CD4-positive, alpha-beta T cell treated with Interleukin-6 for 4 hours (primary cell): ENCODE data around the gene XRCC6.
"Not testable (repeated sequence)": the region's sequence is repeated elsewhere in the genome, so short reads cannot be mapped to it uniquely, and the experiment has no call there.

Source experiments
- DNase-seq: peaks from one replicate; pipeline ENCODE4 v3.0.0-alpha.2; 2020; ENCODE audit warnings: mixed read lengths

The XRCC6 gene

GRCh38 chr22:41621099-41621910, at the start of gene XRCC6:
Gene XRCC6 (plus strand): TSS chr22:41621295. CDS start chr22:41622005, 710 bp downstream.
- peak; percentile 100 for DNase-seq

GRCh38 chr22:41571786-41572185, 49.3 kb upstream of the XRCC6 start:
- DNase-seq, result no peak

GRCh38 chr22:41572305-41572704, 48.8 kb upstream of the XRCC6 start:
- not testable (repeated sequence) for DNase-seq

GRCh38 chr22:41573677-41574076, 47.4 kb upstream of the XRCC6 start:
- DNase-seq, result no peak

GRCh38 chr22:41574847-41575381, 46.2 kb upstream of the XRCC6 start:
- no peak for DNase-seq

- no peak for DNase-seq
Measured at GRCh38 chr22:41575533-41575932, 45.6 kb upstream of the XRCC6 start.

GRCh38 chr22:41576877-41577276, 44.2 kb upstream of the XRCC6 start:
- peak; percentile 44 for DNase-seq

GRCh38 chr22:41578114-41578513, 43.0 kb upstream of the XRCC6 start:
- no peak for DNase-seq

- DNase-seq, result no peak
Measured at GRCh38 chr22:41578818-41579217, 42.3 kb upstream of the XRCC6 start.

GRCh38 chr22:41579297-41579996, 41.6 kb upstream of the XRCC6 start:
- no peak for DNase-seq

- no peak for DNase-seq
Measured at GRCh38 chr22:41579997-41580355, 41.1 kb upstream of the XRCC6 start.

GRCh38 chr22:41582694-41583093, 38.4 kb upstream of the XRCC6 start:
- DNase-seq, result no peak

GRCh38 chr22:41584881-41585280, 36.2 kb upstream of the XRCC6 start:
- no peak for DNase-seq

- no peak for DNase-seq
Measured at GRCh38 chr22:41585898-41586297, 35.2 kb upstream of the XRCC6 start.

GRCh38 chr22:41587347-41587723, 33.8 kb upstream of the XRCC6 start:
- DNase-seq, result no peak

GRCh38 chr22:41589391-41590241, 31.5 kb upstream of the XRCC6 start, which contains the start of gene PMM1:
Gene PMM1 (minus strand): TSS chr22:41589840. CDS start chr22:41589805, 35 bp downstream.
- DNase-seq, result peak; percentile 100

- DNase-seq, result not testable (repeated sequence)
Measured at GRCh38 chr22:41593336-41593960, 27.6 kb upstream of the XRCC6 start.

- DNase-seq, result no peak
Measured at GRCh38 chr22:41595703-41596102, 25.4 kb upstream of the XRCC6 start.

- peak; percentile 54 for DNase-seq
Measured at GRCh38 chr22:41596776-41597634, 24.1 kb upstream of the XRCC6 start.

- DNase-seq, result no peak
Measured at GRCh38 chr22:41597635-41597953, 23.5 kb upstream of the XRCC6 start.

- DNase-seq, result no peak
Measured at GRCh38 chr22:41598081-41598480, 23.0 kb upstream of the XRCC6 start.
